Measurements from ENCODE around the gene LIPK. TPM values are rescaled to one million over a fixed set of nuclear protein-coding genes. Genes with fewer than 3 reads are reported as not detected.
"Not testable (repeated sequence)": the region's sequence is repeated elsewhere in the genome, so short reads cannot be mapped to it uniquely, and the experiment has no call there.

LIPK gene
- polyA plus RNA-seq, 2 of the 4 experiments (the other 2 are of a cell fraction) = 0.05 TPM; not detected in 1

DNA sequence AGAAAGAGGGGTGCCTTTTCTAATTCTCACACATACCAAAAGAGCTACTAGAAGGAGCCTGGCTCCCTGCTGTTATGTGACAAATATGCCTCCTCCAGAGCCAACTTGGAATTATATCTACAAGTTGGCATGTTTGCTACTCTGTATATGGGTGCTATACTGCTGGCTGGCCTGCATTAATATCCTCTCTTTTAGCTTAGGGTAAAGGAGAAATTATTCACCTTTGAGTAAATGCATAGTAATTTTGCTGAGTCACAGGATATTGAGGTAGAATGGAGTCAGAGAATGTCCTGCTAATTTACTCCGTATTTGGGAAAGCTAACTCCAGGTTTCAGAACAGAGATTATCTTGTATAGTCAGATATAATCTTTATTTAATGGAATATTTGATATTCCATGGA is 29.6 kb downstream of the LIPK start:
- 35% methylated on average over 1 of the region's 1 CpG for WGBS (ENCODE audit: missing lambda C conversion rate)
- TF ChIP-seq NFE2L2 (conservative IDR thresholded peaks at IDR 0.05; ENCODE audit: low read length) (peak; percentile 74), MAFK (IDR thresholded peaks at IDR 0.05; ENCODE audit: partially characterized antibody) (peak; percentile 95), ZC3H11A (IDR thresholded peaks at IDR 0.05) (no peak), ZFP36 (IDR thresholded peaks at IDR 0.05; ENCODE audit: borderline replicate concordance, partially characterized antibody) (no peak), NR3C1 (IDR thresholded peaks at IDR 0.05) (no peak), MYC (IDR thresholded peaks at IDR 0.05; ENCODE audit: borderline replicate concordance, low read length) (no peak), RNF2 (IDR thresholded peaks at IDR 0.05; ENCODE audit: borderline replicate concordance, low read depth) (no peak), CBX8 (IDR thresholded peaks at IDR 0.05) (no peak), JUNB (IDR thresholded peaks at IDR 0.05) (no peak), EHMT2 (IDR thresholded peaks at IDR 0.05; ENCODE audit: low read depth) (no peak), BCL3 (IDR thresholded peaks at IDR 0.05) (no peak), POLR2A (IDR thresholded peaks at IDR 0.05; ENCODE audit: low read length) (no peak), RARB (CRISPR knock-in tag; IDR thresholded peaks at IDR 0.05) (no peak), RFX5 (IDR thresholded peaks at IDR 0.05) (no peak)
- TF ChIP-seq, protein P1, sequence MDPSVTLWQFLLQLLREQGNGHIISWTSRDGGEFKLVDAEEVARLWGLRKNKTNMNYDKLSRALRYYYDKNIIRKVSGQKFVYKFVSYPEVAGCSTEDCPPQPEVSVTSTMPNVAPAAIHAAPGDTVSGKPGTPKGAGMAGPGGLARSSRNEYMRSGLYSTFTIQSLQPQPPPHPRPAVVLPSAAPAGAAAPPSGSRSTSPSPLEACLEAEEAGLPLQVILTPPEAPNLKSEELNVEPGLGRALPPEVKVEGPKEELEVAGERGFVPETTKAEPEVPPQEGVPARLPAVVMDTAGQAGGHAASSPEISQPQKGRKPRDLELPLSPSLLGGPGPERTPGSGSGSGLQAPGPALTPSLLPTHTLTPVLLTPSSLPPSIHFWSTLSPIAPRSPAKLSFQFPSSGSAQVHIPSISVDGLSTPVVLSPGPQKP (IDR thresholded peaks at IDR 0.05; ENCODE audit: low read depth, low read length) = no peak
- H3K27ac ChIP-seq = peak overlapping the region in 1 of 2 experiments; percentile 34; a peak in 2 of 6 replicates
- ChIA-PET CTCF (interaction anchor here (0.9 to 1.1 kb wide), 3 partner anchors 10 to 1231 kb away, joined by 3 to 4 read pairs (median 3); partner anchors contain the start of gene MINPP1), POLR2A (no interaction called here)
- H3K4me1 ChIP-seq = peaks cover 6% of the 10 kb centered on the region; the same call in 1 of the 3 replicates
- DNase-seq (ENCODE audit: low read depth in 1 of 2, low spot score in 1 of 2) (no peak), ATAC-seq (no peak), FAIRE-seq (no peak)
- H3K9me3 ChIP-seq = no peaks in the 10 kb centered on the region
- no peak overlapping the region for H3K4me3 ChIP-seq
- no peak overlapping the region for H3K4me2 ChIP-seq

- FAIRE-seq; H3K4me1 ChIP-seq; POLR2A ChIA-PET; H3K27ac ChIP-seq; H3K9me3 ChIP-seq; H3K4me2 ChIP-seq; H3K4me3 ChIP-seq; ATAC-seq; CTCF ChIA-PET; DNase-seq (ENCODE audit: low read depth in 1 of 2, low spot score in 1 of 2): not testable (repeated sequence)
- 53% methylated on average over 5 of the region's 5 CpGs for WGBS (ENCODE audit: missing lambda C conversion rate)
Measured at GRCh38 chr10:88741921-88742320, 35.9 kb downstream of the LIPK start.

DNA sequence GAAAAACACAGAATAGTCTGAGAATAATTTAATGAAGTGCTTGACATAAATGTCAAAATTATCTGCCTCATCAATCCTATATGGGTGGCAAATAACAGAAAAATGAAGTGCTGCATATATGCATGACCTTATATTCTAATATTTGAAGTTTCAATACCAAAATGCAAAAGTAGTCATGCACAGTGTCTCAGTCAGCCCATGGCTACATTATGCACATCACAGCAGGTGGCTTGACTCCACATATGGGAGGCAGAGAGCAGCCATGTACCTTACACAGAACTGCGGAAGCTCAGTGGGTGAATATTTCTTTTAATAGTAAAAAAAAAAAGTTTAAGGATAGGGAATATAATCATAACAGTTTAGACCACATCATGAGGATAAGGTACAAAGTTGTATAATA is 36.4 kb downstream of the LIPK start:
- POLR2A ChIA-PET = no interaction called here
- CTCF ChIA-PET = no interaction called here
- WGBS (ENCODE audit: missing lambda C conversion rate) = 88% methylated on average over 1 of the region's 1 CpG

GRCh38 chr10:88744002-88744401 is 38.0 kb downstream of the LIPK start:
- TF ChIP-seq EP300 (IDR thresholded peaks at IDR 0.05) (no peak), RAD21 (conservative IDR thresholded peaks at IDR 0.05 in 1 of 2, IDR thresholded peaks at IDR 0.05 in 1 of 2) (peak in 1 of 2 experiments; percentile 44; a peak in 3 of 5 replicates), CEBPB (IDR thresholded peaks at IDR 0.05) (no peak), NR3C1 (IDR thresholded peaks at IDR 0.05) (no peak), SMC3 (IDR thresholded peaks at IDR 0.05) (0 out of 3 replicates have a peak, but pooled peaks have one; percentile 9)
- no peak for FAIRE-seq
- Histone ChIP-seq H3K27ac (no peak overlapping the region), H3K4me3 (no peak overlapping the region), H3K4me1 (no peaks in the 10 kb centered on the region), H3K9me3 (no peaks in the 10 kb centered on the region; the same call in 2 of the 3 replicates), H3K4me2 (no peak overlapping the region)
- WGBS (ENCODE audit: missing lambda C conversion rate) = 71% methylated on average over 4 of the region's 5 CpGs
- ATAC-seq = peak; percentile 54 to 70; a peak in 3 of 6 replicates
- POLR2A ChIA-PET = no interaction called here
- peak in 1 of 2 experiments; percentile 24 for DNase-seq (ENCODE audit: low read depth in 1 of 2, low spot score in 1 of 2)
- CTCF ChIA-PET = interaction anchor here (1.1 kb wide), 1 partner anchor 9 kb away, joined by 3 read pairs; no protein-coding TSS in a partner anchor

More for the DNA sequence above, 36.4 kb downstream of the LIPK start:
- no peak for DNase-seq (ENCODE audit: low read depth in 1 of 2, low spot score in 1 of 2)
- ATAC-seq = no peak
- no peak overlapping the region for H3K27ac ChIP-seq
- no peaks in the 10 kb centered on the region; the same call in 2 of the 3 replicates for H3K9me3 ChIP-seq
- no peak overlapping the region for H3K4me3 ChIP-seq
- H3K4me2 ChIP-seq = no peak overlapping the region
- TF ChIP-seq JUNB (IDR thresholded peaks at IDR 0.05) (no peak), SMC3 (IDR thresholded peaks at IDR 0.05) (no peak), KDM5A (IDR thresholded peaks at IDR 0.05) (no peak)
- no peaks in the 10 kb centered on the region for H3K4me1 ChIP-seq
- no peak for FAIRE-seq
